Measurements from ENCODE around the gene NFASC.

DNA sequence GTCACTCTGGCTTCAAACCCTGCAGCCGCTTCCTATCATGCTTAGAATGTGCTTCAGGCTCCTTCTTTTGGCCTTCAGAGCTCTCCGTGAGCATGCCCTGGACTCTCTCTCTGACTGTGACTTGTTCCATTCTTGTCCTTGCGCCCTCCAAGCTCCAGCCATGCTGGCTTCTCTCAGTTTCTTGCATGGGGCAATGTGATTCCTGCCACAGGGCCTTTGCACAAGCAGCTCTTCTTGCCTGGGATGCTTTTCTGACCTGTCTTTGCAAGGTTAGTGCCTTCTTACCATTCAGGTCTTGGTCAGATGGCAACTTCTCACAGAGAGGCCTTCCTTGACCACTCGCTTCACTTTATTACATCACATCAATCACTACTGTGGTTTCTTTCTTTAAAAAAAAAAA lies 66.1 kb downstream of the NFASC start:
- no peak for TF ChIP-seq CTCF (IDR thresholded peaks at IDR 0.05)
- TF ChIP-seq POLR2A (IDR thresholded peaks at IDR 0.05) = no peak
